Embryonic facial prominence (tissue), 1 donor: ENCODE results near the gene CCDC171.
A peak's percentile ranks its signal among the peaks of the same experiment; 100 is the strongest.
"Not testable (repeated sequence)": the region's sequence is repeated elsewhere in the genome, so short reads cannot be mapped to it uniquely, and the experiment has no call there.

Source experiments
- DNase-seq: peaks from one replicate; pipeline ENCODE4 v3.0.0-alpha.2; 2016; ENCODE audit errors: extremely low spot score

The CCDC171 gene

DNA sequence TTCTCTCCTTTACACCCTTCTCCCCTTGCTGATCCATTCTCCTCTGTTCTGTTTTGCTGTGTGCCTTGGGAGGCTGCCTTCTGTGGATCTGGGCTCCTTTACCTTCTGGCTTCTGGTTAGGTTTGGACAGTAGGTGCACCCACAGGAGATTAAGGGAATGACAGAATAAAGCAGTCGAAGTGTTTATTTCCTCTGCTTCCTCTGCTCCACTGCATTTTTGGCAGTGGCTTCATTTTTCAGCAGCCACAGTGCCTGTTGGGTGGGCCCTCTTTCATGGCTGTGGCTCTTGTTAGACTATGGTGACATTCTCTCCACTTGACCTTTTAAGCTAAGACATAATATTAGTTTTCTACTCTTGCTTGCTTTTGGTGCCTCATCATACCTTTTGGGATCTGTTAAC is 144.1 kb downstream of the CCDC171 start:
- DNase-seq: no peak

DNA sequence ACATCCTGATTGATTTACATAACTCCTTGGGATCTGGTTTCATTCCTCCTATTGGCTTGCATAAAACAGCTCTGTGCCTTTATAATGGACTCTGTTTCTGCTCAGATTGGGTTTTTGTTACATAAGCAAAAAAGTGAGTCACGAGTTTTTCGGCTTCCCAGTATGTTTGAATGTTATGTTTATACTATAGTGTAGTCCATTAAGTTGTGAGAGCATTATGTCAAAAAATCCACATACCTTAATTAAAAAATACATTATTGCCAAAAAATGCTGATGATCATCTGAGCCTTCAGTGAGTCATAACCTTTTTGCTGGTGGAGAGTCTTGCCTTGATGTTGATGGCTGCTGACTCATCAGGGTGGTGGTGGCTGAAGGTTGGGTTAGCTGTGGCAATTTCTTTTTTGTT is 144.6 kb downstream of the CCDC171 start:
- no peak for DNase-seq

DNA sequence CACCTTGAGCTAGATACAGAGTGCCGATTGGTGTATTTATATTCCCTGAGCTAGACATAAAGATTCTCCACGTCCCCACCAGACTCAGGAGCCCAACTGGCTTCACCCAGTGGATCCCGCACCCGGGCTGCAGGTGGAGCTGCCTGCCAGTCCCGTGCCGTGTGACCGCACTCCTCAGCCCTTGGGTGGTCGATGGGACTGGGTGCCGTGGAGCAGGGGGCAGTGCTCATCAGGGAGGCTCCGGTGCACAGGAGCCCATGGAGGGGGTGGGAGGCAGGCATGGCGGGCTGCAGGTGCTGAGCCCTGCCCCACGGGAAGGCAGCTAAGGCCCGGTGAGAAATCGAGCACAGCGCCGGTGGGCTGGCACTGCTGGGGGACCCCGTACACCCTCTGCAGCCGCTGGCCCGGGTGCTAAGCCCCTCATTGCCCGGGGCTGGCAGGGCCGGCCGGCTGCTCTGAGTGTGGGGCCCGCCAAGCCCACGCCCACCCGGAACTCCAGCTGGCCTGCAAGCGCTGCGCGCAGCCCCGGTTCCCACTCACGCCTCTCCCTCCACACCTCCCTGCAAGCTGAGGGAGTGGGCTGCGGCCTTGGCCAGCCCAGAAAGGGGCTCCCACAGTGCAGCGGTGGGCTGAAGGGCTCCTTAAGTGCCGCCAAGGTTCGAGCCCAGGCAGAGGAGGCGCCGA is 147.2 kb downstream of the CCDC171 start:
- DNase-seq: not testable (repeated sequence)

DNA sequence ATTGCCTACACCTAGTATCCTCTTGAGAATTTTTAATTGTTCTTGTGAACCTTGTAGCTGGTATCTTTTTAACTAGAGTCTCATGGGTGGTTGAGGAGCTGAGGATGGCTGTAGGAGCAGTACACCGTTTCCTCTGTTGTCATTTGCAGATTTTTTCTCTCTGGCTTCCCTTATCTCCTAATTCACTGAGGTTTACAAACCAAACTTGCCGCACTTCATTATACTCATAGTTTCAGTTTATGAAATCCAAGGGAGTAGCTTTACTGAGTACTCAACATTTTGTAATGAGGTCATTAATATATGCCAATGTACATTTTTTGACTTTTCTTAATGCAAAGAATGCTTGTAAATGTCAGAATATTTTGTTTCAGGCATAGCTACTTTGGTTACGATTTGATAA is 154.2 kb downstream of the CCDC171 start:
- DNase-seq: no peak

DNA sequence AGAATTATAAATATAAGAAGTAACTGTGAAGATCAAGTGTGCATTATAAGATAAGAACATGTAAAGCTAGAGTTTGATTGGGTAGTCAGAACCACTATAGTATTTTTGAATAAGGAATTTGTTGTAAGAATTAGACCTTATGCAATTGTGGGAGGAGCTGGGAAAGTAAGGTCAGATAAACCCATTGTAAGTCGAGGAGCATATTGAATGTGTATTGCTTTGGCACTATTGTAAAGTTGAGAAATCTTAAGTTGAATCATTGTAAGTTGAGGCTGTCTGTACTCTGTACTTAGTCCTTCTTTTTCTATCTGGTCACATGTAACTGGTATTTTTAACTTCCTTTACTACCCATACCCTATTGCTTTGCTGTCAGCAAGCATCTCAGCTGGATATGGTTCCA is 158.7 kb downstream of the CCDC171 start:
- DNase-seq: no peak

DNA sequence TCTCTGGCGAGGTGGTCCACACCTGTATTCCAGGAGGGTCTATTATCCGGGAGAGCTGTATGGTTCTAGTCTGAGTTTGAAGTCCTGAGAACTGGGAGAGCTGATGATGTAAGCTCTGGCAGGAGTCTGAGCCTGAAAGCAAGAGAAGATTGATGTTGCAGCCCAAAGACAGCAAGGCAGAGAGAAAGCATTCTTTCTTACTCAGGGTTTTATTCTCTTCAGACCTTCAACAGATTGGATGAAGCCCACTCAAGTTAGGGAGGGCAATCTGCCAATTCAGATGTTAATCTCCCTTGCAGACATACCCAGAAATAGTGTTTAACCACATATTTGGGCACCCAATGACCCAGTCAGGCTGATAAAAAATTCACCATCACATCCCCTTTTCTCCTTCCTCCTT is 159.1 kb downstream of the CCDC171 start:
- DNase-seq: no peak

DNA sequence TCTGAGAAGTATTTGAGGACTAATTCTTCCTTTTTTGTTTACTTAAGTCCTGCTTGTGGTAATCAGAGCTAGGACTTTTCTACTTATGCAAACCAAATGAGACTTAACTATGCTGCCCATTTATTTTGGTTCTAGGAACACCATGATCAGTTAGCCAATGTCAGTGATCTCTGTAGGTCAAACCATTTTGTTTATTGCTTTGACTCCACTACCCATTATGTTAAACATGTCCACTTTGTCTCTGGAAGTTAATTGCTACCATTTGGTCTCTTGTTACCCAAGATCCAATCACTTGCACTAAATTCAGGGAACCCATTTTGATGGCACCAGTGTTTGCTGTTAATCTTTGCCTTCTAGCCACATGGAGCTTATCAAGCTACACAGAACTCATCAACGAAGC is 161.9 kb downstream of the CCDC171 start:
- no peak for DNase-seq

DNA sequence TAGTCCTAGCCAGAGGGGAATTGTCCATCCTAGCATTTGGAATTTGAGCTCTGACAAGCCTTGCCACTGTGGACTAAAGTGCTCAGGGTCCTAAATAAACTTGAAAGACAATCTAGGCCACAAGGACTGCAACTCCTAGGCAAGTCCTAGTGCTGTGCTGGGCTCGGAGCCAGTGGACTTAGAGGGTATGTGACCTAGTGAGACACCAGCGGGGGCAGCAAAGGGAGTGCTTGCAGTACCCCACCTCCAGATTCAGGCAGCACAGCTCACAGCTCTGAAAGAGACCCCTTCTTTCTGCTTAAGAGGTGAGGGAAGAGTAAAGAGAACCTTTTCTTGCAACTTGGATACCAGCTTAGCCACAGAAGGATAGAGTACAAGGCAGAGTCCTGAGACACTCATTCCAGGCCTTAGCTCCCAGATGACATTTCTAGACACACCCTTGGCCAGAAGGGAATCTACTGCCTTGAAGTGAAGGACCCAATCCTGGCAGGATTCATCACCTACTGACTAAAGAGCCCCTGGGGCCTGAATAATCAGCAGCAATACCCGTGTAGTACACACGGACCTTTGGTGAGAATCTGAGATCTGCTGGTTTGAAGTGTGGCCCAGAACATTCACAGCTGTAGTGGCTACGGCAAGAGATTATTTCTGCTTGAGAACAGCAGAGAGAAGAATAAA is 164.6 kb downstream of the CCDC171 start:
- DNase-seq: no peak

DNA sequence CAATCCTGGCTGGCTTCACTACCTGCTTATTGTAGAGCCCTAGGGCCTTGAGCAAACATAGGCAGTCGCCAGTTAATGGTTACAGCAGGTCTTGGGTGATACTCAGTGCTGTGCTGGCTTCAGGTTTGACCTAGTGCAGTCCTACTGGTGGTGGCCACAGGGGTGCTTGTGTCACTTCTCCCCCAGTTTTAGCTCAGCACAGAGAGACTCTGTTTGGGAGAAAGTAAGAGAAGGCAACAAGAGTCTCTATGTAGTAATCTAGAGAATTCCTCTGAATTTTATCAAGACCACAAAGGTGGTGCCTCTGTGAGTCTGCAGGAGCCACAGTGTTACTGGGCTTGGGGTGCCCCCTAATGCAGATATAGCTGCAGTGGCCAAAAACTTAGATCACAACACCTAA is 165.6 kb downstream of the CCDC171 start:
- DNase-seq: no peak

DNA sequence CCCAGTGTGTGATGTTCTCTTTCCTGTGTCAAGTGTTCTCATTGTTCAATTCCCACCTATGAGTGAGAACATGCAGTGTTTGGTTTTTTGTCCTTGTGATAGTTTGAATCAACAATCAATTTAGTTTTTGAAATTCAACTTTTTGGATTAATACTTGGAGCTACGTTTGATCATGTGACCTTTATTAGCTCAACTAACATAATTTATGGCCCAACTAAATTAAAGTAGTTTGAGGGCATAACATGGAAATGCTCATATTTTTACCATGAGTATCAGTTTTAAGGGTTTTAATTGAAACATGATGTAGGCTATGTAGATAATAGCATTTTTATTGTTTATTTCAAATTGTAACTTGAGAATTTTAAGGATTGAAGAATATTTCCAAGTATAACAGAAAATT is 168.0 kb downstream of the CCDC171 start:
- no peak for DNase-seq

DNA sequence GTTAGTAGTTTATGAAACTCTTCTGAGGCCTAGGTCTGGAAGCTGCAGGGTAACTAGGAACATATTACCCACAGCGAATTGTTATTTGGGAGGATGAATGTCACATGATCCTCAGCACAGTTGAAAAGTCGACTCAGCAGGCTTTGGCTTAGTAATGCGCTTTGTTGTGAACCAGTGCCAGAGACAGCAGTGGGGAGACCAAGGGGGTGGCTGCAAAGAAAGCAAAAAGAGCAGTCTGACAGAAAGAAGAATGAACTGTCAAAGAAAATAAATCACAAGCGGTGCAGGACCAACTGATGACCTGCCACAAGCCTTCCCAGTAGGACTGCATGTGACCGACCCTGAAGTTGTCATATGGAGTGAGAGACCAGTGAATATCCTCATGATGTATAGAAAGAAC is 170.0 kb downstream of the CCDC171 start:
- no peak for DNase-seq

DNA sequence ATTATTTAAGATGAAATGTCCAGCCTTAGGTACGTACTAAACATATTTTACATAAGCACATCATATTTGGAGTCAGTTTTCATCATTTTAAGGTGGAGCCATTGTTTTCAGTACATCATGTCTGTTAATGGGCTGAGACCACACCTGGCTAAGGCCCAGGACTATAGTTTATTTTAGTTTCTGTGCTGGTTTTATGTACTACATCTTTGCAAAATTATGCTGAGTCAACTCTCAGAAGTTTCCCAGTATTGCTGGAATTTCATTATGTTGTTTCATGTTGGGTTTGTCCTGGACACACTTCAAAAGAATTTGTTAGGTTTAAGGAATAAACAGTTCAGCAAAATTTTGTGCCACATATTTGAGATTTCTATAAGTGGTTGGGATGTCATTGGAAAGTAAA is 171.2 kb downstream of the CCDC171 start:
- no peak for DNase-seq

DNA sequence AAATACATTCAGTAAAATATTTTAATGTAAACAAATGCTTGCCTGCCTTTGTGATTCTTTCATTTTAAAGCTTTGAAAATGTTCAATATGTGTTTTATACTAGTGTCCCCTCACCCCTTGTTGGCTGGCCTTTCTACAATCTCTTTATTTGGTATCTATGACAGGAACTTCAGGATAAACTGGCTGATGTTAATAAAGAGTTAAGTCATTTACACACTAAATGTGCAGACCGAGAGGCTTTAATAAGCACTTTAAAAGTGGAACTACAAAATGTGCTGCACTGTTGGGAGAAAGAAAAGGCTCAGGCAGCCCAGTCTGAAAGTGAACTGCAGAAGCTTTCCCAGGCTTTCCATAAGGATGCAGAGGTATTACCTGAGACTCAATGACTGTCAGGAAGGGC is 171.8 kb downstream of the CCDC171 start:
- no peak for DNase-seq

DNA sequence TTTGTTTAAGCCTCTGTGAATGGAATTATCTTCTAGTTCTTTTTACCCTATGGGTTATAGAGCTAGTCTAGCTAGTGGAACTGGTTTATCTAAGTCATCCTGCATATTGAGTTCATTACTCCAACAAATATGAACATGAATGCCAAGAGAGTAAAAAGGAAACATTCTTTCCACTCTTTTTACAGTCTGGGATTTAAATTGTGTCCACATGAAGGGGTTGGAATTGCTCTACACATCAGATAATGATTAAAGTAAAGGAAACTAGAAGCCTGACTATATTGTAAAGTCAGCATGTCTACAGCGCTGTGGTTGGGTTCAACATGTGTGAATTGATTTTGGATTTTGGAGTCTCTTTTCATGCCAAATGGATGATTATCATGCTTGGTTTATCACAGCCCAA is 173.1 kb downstream of the CCDC171 start:
- DNase-seq: peak; percentile 86

DNA sequence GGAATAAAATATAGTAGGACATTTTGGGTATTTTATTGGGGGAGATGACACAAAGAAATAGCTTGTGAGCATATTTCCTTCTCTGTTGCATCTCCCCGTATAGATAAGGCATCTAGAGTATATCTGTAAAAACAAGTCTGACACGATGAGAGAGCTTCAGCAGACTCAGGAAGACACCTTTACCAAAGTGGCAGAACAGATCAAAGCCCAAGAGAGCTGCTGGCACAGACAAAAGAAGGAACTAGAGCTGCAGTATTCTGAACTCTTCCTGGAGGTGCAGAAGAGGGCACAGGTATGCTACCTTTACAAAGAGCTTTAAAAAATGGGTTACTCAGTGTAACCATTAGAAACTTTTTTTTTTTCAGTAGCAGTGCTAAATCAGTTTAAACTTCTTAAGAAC is 176.7 kb downstream of the CCDC171 start:
- no peak for DNase-seq

DNA sequence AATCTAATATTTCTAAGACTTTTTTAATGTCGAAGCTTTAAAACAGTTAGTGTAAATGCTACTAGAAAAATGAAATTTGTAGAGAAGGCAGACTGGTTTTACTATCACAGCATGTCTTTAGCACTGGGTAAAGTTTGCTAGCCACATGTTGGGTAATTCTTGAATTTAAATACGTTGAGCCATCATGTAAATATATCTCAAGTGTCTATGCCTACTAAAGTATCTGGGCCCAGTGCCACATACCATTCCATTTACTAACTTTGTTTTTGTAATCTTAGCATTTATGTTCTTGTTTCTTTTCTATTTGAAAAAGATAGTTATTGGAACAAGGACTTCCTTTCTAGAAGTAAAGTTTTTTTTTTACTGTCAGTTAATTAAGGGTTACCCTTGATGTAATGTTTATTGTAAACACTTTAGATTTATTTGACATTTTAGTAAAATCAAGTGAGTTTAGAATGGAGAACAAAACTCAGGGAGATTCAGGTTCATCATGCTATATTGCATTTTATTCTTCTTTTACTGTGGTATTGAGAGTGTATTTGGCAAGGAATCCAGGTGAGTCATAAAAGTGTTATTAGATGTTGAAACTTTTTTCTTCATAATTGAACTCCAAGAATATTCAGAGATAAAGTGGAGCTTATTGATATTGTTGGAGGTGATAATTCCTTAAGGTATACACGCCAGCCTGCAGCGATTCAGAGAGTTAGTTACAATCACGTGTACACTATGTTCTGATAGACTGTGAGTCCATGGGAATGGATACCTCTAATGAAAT is 182.4 kb downstream of the CCDC171 start:
- DNase-seq: no peak

DNA sequence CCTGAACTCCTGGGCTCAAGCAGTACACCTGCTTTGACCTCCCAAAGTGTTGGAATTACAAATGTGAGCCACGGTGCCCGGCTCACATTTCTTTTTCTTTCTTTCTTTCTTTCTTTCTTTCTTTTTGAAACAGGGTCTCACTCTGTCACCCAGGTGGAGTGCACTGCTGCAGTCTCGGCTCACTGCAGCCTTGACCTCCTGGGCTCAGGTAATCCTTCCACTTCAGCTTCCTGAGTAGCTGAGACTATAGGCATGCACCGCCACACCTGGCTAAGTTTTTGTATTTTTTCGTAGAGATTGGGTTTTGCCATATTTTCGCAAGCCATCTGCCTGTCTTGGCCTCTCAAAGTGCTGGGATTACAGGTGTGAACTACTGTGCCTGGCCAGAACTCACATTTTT is 183.7 kb downstream of the CCDC171 start:
- no peak for DNase-seq

DNA sequence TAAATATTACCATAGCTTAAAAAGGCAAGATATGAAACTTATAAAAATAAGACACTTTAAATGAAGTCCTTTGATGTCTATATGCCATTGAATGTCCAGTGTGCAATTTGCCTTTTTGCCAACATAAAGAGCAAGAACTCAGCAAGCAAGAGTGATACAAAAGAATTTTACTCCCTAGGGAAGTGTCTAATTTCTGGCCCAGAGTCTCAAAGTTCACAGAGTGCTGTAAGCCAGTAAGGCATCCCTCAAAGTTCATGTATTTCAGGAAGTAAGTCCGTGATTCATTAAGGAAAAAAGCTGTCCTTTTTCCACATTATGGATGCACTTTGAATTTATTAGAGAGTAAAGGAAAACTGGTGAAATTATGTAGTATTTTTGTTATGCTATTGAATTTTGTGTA is 185.2 kb downstream of the CCDC171 start:
- DNase-seq: no peak

DNA sequence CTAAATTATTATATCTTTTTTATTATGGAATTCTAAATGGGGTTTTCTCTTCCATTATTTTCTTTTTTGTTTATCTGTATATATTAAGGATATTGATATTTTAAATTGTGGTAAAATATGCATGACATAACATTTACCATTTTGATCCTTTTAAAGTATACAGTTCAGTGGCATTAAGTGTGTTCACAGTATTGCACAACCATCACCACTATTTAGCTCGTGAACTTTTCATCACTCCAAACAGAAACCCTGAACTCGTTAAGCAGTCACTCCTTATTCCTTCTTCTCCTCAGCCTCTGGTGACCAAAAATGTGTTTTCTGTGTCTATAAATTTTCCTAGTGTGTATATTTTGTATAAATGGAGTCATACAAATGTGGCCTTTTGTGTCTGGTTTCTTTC is 188.2 kb downstream of the CCDC171 start:
- no peak for DNase-seq

DNA sequence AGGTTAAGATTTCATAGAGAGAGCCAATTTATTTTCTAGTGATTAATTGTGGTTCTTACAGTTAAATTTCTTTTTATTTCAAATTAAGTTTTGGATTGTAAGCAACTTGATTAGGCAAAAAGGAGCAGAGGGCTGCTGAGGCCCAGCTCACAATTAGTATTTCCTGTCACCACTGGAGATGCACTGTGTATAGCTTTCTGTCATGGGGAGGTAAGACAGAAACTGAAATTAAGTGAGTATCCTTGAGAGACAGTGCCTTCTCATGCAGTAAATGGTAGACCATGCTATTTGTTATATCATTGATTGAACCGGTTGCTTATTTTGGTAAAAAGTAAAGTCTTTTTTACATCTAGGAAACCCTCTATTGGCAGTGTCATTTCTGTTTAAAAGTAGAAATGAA is 190.7 kb downstream of the CCDC171 start:
- no peak for DNase-seq

DNA sequence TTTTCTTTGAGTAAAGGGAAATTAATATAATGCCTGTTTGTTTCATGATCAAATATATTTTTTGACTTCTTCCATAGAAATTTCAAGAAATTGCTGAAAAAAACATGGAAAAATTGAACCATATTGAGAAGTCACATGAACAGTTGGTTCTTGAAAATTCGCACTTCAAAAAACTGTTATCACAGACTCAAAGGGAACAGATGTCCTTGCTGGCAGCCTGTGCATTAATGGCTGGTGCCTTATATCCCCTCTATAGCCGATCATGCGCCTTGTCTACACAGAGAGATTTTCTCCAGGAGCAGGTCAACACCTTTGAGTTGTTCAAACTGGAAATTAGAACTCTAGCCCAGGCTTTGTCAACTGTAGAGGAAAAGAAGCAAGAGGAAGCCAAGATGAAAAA is 191.4 kb downstream of the CCDC171 start:
- no peak for DNase-seq

DNA sequence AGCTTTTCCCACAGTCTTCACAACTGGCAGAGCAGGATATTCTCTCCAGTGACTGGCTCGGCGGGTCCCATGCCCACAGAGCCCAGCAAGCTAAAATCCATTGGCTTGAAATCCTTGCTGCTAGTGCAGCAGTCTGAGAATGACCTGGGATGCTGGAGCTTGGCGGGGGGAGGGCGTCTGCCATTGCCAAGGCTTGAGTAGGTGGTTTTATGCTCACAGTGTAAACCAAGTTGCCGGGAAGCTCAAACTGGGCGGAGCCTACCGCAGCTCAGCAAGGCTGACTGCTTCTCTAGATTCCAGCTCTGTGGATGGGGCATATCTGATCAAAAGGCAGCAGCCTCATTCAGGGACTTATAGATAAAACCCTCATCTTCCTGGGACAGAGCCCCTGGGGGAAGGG is 194.1 kb downstream of the CCDC171 start:
- no peak for DNase-seq

DNA sequence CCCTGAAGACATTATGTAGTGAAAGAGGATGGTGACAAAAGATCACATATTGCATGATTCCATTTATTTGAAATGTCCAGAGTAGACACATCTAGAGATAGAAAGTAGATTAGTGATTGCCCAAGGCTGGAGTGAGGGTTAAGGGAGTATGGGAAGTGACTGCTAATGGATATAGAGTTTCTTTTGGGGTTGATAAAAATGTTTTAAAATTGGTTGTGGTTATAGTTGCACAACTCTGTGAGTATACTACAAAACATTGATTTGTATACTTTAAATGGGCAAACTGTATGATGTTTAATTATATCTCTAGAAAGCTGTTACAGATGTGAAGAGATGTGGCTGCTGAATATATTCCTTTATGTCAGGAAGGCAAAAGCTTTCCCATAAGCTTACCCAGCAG is 202.8 kb downstream of the CCDC171 start:
- DNase-seq: no peak
